Neural progenitor cell (in vitro differentiated cells): ENCODE results near the gene ALDH3B1. TPM values are rescaled to one million over a fixed set of nuclear protein-coding genes. Genes with fewer than 3 reads are reported as not detected.

Experiments used
- DNase-seq: peaks from one replicate; pipeline ENCODE4 v3.0.0-alpha.2; 2016; ENCODE audit warnings: low spot score
- H2AFZ ChIP-seq: fragments of 200-600 bp; sonication (generic); replicated peaks from 2 replicates; pipeline ENCODE4 v1.6.1; 2016; ENCODE audit warnings: antibody characterized with exemption
- H3F3A ChIP-seq: fragments of 200-600 bp; sonication (generic); 2 replicates; pipeline ENCODE4 v1.6.1; 2016; ENCODE audit warnings: antibody characterized with exemption, low read depth
- H3K27ac ChIP-seq: fragments of 200-600 bp; sonication (generic); 2 replicates; pipeline ENCODE4 v1.5.1; 2016; ENCODE audit warnings: mild to moderate bottlenecking
- H3K27me3 ChIP-seq: fragments of 200-600 bp; sonication (generic); 2 replicates; pipeline ENCODE4 v1.6.1; 2016; ENCODE audit warnings: mild to moderate bottlenecking, moderate library complexity
- H3K36me3 ChIP-seq: fragments of 200-600 bp; sonication (generic); 2 replicates; pipeline ENCODE4 v1.5.1; 2016
- H3K4me1 ChIP-seq: fragments of 200-600 bp; sonication (generic); 2 replicates; pipeline ENCODE4 v1.6.1; 2016; ENCODE audit warnings: mixed run types
- H3K4me2 ChIP-seq: fragments of 200-600 bp; sonication (generic); 2 replicates; pipeline ENCODE4 v1.6.1; 2016
- H3K4me3 ChIP-seq: fragments of 200-600 bp; sonication (generic); 2 replicates; pipeline ENCODE4 v1.5.1; 2016
- H3K79me2 ChIP-seq: fragments of 200-600 bp; sonication (generic); 2 replicates; pipeline ENCODE4 v1.6.1; 2016; ENCODE audit warnings: low read depth
- H3K9ac ChIP-seq: fragments of 200-600 bp; sonication (generic); 2 replicates; pipeline ENCODE4 v1.6.1; 2016
- H3K9me3 ChIP-seq: fragments of 200-600 bp; sonication (generic); 2 replicates; pipeline ENCODE4 v1.5.1; 2016; ENCODE audit warnings: low read depth
- H4K20me1 ChIP-seq: fragments of 200-600 bp; sonication (generic); 2 replicates; pipeline ENCODE4 v1.6.1; 2016; ENCODE audit warnings: low read depth
- H3K27ac Mint-ChIP-seq: 3 replicates; pipeline ENCODE4 v1.8.0; 2021; ENCODE audit warnings: mixed read lengths
- H3K27me3 Mint-ChIP-seq: 2 replicates; pipeline ENCODE4 v1.8.0; 2022; ENCODE audit warnings: low read depth, mild to moderate bottlenecking, inconsistent platforms, moderate library complexity, mixed read lengths; ENCODE audit not compliant: insufficient read depth
- H3K36me3 Mint-ChIP-seq: 3 replicates; pipeline ENCODE4 v1.8.0; 2021; ENCODE audit warnings: mixed read lengths
- H3K4me1 Mint-ChIP-seq: 3 replicates; pipeline ENCODE4 v1.8.0; 2021; ENCODE audit warnings: mixed read lengths
- H3K4me3 Mint-ChIP-seq: 3 replicates; pipeline ENCODE4 v1.8.0; 2021; ENCODE audit warnings: mild to moderate bottlenecking, moderate library complexity, mixed read lengths
- H3K9me3 Mint-ChIP-seq: 3 replicates; pipeline ENCODE4 v1.8.0; 2020; ENCODE audit warnings: mixed read lengths
- EZH2 ChIP-seq: fragments of 200-600 bp; sonication (generic); IDR thresholded peaks from 2 replicates; pipeline ENCODE4 v1.6.1; 2017; ENCODE audit warnings: antibody characterized with exemption, mild to moderate bottlenecking, moderate library complexity
- EZH2phosphoT487 ChIP-seq: fragments of 200-600 bp; sonication (generic); IDR thresholded peaks from 2 replicates; pipeline ENCODE4 v1.6.1; 2017; ENCODE audit warnings: antibody characterized with exemption
- total RNA-seq: library from RNA; depleted of rRNA; stranded (reverse); fragments of >200 nt; gene quantifications from 2 replicates; pipeline ENCODE4 v1.2.3, GENCODE V29; 2015; ENCODE audit warnings: low replicate concordance
- TF ChIP-seq, protein P1 (sequence below): fragments of 200-600 bp; sonication (generic); IDR thresholded peaks from 2 replicates; pipeline ENCODE4 v1.5.1; 2017; ENCODE audit warnings: antibody characterized with exemption, mild to moderate bottlenecking

ALDH3B1 gene
- total RNA-seq, 1 donor from 2014 or later: not detected

DNA sequence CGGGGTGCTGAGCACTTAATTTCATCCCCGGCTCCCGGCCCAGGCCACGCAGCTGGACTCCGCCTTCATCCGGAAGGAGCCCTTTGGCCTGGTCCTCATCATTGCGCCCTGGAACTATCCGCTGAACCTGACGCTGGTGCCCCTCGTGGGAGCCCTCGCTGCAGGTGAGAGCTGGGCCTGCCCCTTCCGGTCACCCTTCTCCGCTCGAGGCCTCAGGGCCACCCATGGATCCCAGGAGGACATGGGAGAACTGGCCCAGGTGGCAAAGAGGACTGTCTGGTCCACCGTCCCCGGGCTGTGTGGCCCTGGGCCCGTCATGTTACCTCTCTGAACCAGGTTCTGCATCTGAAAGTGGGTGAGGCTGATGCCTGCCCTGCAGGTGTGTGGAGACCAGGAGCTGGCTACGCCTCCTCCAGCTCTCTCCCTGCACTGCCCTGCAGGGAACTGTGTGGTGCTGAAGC is 8.6 kb downstream of the ALDH3B1 start:
- Histone ChIP-seq H3K4me2 (no peak overlapping the region), H3K27me3 (no peaks in the 10 kb centered on the region), H3K27ac (no peak overlapping the region), H3K4me3 (no peak overlapping the region), H4K20me1 (no peaks in the 10 kb centered on the region), H3K9me3 (no peaks in the 10 kb centered on the region), H3K4me1 (peaks cover 9% of the 10 kb centered on the region), H3K36me3 (no peaks in the 10 kb centered on the region), H3K9ac (no peak overlapping the region), H3F3A (peaks cover 8% of the 10 kb centered on the region), H3K79me2 (no peaks in the 10 kb centered on the region), H2AFZ (no peak overlapping the region)
- H3K27me3 Mint-ChIP-seq: peaks cover 2% of the 10 kb centered on the region
- H3K4me3 Mint-ChIP-seq: no peak overlapping the region
- H3K4me1 Mint-ChIP-seq: peaks cover 36% of the 10 kb centered on the region
- DNase-seq: no peak
- peak overlapping the region; percentile 72 for H3K27ac Mint-ChIP-seq
- H3K9me3 Mint-ChIP-seq: no peaks in the 10 kb centered on the region
- no peak for TF ChIP-seq EZH2phosphoT487
- H3K36me3 Mint-ChIP-seq: peaks cover under 1% of the 10 kb centered on the region

DNA sequence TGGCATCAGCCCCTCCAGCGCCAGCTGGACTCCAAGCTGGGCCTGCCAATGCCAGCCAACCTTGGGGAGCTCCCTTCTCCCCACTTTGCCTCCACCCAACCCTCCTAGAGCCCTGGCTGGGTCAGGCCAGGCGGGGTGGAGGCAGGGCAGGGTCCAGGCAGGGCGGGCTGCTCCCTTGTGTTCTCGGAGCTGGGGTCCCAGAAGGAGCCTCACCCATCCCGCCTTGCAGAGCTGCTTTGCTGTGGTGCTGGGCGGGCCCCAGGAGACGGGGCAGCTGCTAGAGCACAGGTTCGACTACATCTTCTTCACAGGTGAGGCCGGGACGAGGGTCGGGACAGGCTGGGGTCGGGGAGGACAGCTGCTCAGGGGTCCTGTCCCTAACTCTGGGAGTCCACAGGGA is 9.4 kb downstream of the ALDH3B1 start:
- no peak overlapping the region for H3K9ac ChIP-seq
- H3K27me3 ChIP-seq: no peaks in the 10 kb centered on the region
- peaks cover 30% of the 10 kb centered on the region for H3K4me1 Mint-ChIP-seq
- peaks cover 10% of the 10 kb centered on the region for H3F3A ChIP-seq
- H3K27ac ChIP-seq: no peak overlapping the region
- H3K79me2 ChIP-seq: no peaks in the 10 kb centered on the region
- TF ChIP-seq EZH2: no peak
- TF ChIP-seq, protein P1, sequence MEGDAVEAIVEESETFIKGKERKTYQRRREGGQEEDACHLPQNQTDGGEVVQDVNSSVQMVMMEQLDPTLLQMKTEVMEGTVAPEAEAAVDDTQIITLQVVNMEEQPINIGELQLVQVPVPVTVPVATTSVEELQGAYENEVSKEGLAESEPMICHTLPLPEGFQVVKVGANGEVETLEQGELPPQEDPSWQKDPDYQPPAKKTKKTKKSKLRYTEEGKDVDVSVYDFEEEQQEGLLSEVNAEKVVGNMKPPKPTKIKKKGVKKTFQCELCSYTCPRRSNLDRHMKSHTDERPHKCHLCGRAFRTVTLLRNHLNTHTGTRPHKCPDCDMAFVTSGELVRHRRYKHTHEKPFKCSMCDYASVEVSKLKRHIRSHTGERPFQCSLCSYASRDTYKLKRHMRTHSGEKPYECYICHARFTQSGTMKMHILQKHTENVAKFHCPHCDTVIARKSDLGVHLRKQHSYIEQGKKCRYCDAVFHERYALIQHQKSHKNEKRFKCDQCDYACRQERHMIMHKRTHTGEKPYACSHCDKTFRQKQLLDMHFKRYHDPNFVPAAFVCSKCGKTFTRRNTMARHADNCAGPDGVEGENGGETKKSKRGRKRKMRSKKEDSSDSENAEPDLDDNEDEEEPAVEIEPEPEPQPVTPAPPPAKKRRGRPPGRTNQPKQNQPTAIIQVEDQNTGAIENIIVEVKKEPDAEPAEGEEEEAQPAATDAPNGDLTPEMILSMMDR: no peak
- TF ChIP-seq EZH2phosphoT487: no peak
- no peaks in the 10 kb centered on the region for H3K36me3 ChIP-seq
- no peaks in the 10 kb centered on the region for H3K9me3 ChIP-seq
- H3K27me3 Mint-ChIP-seq: peaks cover 2% of the 10 kb centered on the region
- H2AFZ ChIP-seq: no peak overlapping the region
- no peak overlapping the region for H3K4me3 Mint-ChIP-seq
- no peaks in the 10 kb centered on the region for H4K20me1 ChIP-seq
- H3K4me1 ChIP-seq: peaks cover 9% of the 10 kb centered on the region
- H3K9me3 Mint-ChIP-seq: no peaks in the 10 kb centered on the region
- H3K4me3 ChIP-seq: no peak overlapping the region
- peaks cover 4% of the 10 kb centered on the region for H3K36me3 Mint-ChIP-seq
- H3K4me2 ChIP-seq: no peak overlapping the region
- peak overlapping the region; percentile 72 for H3K27ac Mint-ChIP-seq
- no peak for DNase-seq

DNA sequence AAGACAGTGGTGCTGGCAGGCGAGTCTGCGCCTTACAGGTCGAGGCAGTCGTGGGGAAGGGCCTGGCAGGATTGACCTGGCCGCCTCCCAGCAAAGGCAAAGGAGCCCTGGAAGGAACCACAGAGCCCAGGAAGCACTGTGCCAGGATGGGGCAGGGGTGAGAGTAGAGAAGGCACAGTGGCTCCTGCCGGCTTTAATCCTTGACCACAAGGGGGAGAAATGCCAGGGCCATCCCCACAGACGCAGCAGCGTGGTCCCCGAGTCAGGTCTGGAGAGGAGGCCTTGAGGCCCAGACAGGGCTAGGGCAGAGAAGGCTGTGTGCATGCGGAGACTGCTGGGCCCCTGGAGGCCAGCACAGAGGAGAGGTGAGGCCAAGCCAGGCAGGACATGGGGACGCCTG is 10.4 kb downstream of the ALDH3B1 start:
- no peaks in the 10 kb centered on the region for H3K36me3 ChIP-seq
- TF ChIP-seq, protein P1: peak; percentile 57
- no peak for TF ChIP-seq EZH2phosphoT487
- peak; percentile 69 for DNase-seq
- Mint-ChIP-seq H3K27ac (peak overlapping the region; percentile 78), H3K9me3 (peaks cover 6% of the 10 kb centered on the region), H3K4me1 (peaks cover 26% of the 10 kb centered on the region), H3K36me3 (peaks cover 12% of the 10 kb centered on the region), H3K4me3 (peak overlapping the region; percentile 68), H3K27me3 (peaks cover 2% of the 10 kb centered on the region)
- H3K4me2 ChIP-seq: peak overlapping the region; percentile 64
- no peaks in the 10 kb centered on the region for H3K9me3 ChIP-seq
- H3K4me3 ChIP-seq: no peak overlapping the region
- no peak overlapping the region for H3K27ac ChIP-seq
- H3K27me3 ChIP-seq: no peaks in the 10 kb centered on the region
- peaks cover 9% of the 10 kb centered on the region for H3K4me1 ChIP-seq
- H3K79me2 ChIP-seq: no peaks in the 10 kb centered on the region
- no peaks in the 10 kb centered on the region for H4K20me1 ChIP-seq
- H3K9ac ChIP-seq: no peak overlapping the region
- H3F3A ChIP-seq: peaks cover 14% of the 10 kb centered on the region
- no peak overlapping the region for H2AFZ ChIP-seq

DNA sequence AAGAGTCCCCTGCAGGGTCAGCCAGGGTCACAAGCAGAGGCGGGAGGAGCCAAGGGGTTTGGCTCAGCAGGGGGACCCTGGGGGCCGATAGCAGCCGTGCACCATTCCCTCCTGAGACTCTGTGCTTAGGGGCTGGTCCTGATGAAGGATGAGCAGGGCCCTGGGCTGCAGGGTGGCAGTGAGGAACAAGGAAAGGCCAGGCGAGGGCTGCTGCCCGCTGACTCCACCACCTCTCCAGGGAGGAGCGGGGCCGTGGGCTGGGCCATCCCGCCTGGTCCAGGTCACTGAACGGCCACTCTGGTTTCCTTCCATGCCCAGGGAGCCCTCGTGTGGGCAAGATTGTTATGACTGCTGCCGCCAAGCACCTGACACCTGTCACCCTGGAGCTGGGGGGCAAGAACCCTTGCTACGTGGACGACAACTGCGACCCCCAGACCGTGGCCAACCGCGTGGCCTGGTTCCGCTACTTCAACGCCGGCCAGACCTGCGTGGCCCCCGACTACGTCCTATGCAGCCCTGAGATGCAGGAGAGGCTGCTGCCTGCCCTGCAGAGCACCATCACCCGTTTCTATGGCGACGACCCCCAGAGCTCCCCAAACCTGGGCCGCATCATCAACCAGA is 11.2 kb downstream of the ALDH3B1 start:
- Histone ChIP-seq H3K4me2 (peak overlapping the region; percentile 64), H3K79me2 (no peaks in the 10 kb centered on the region), H2AFZ (no peak overlapping the region), H3F3A (peaks cover 14% of the 10 kb centered on the region), H4K20me1 (no peaks in the 10 kb centered on the region), H3K9ac (no peak overlapping the region), H3K4me3 (no peak overlapping the region), H3K4me1 (peaks cover 9% of the 10 kb centered on the region), H3K27ac (no peak overlapping the region), H3K9me3 (no peaks in the 10 kb centered on the region), H3K36me3 (no peaks in the 10 kb centered on the region), H3K27me3 (no peaks in the 10 kb centered on the region)
- Mint-ChIP-seq H3K36me3 (peaks cover 16% of the 10 kb centered on the region), H3K27ac (peak overlapping the region; percentile 78), H3K4me1 (peaks cover 26% of the 10 kb centered on the region), H3K4me3 (no peak overlapping the region), H3K27me3 (peaks cover 2% of the 10 kb centered on the region), H3K9me3 (peaks cover 6% of the 10 kb centered on the region)
- DNase-seq: peak; percentile 67
- TF ChIP-seq, protein P1: peak; percentile 31
- no peak for TF ChIP-seq EZH2phosphoT487
- TF ChIP-seq EZH2: no peak
